H1 (cell line): ENCODE results near the gene CD248. TPM values are rescaled to one million over a fixed set of nuclear protein-coding genes. Genes with fewer than 3 reads are reported as not detected.

Experiments
- CTCF ChIA-PET: fragments of 300-600 bp; sonication (Branson Sonifier 250); formaldehyde crosslinking; loops from one replicate; lab custom pipeline; 2021; ENCODE audit not compliant: partially characterized antibody; lab: Charles Lee
- POLR2A ChIA-PET: fragments of 300-600 bp; sonication (Branson Sonifier 250); formaldehyde crosslinking; loops from one replicate; lab custom pipeline; 2021; ENCODE audit warnings: inconsistent platforms; ENCODE audit not compliant: partially characterized antibody; lab: Charles Lee
- DNase-seq, 2 experiments: peaks; one replicate each; pipeline versions ENCODE4 v3.0.0 to v3.0.0-alpha.2; 2010 to 2022; ENCODE audit warnings: low spot score in 2 of 2, low read depth in 1 of 2, mixed read lengths in 1 of 2
- FAIRE-seq: peaks from 2 replicates; lab custom pipeline; 2011; peaks lifted over from hg19 to GRCh38; lab: Jason Lieb, UNC
- H2AFZ ChIP-seq: 2 replicates; pipeline ENCODE4 v1.8.1; 2012; ENCODE audit warnings: low read length, inconsistent platforms
- H2AK5ac ChIP-seq: 2 replicates; pipeline ENCODE4 v1.6.1; 2013; ENCODE audit warnings: low read depth, low read length
- H2BK120ac ChIP-seq: replicated peaks from 2 replicates; pipeline ENCODE3; 2013; ENCODE audit warnings: low read depth, low read length, inconsistent platforms
- H2BK12ac ChIP-seq: 2 replicates; pipeline ENCODE4 v1.6.1; 2013; ENCODE audit warnings: low read depth, low read length
- H2BK15ac ChIP-seq: 2 replicates; pipeline ENCODE4 v1.6.1; 2013; ENCODE audit warnings: low read length
- H2BK20ac ChIP-seq: 2 replicates; pipeline ENCODE4 v1.6.1; 2013; ENCODE audit warnings: low read length
- H2BK5ac ChIP-seq: 2 replicates; pipeline ENCODE4 v1.6.1; 2013; ENCODE audit warnings: low read depth, low read length
- H3K14ac ChIP-seq: 2 replicates; pipeline ENCODE4 v1.6.1; 2013; ENCODE audit warnings: inconsistent platforms; ENCODE audit not compliant: insufficient read length
- H3K18ac ChIP-seq: 2 replicates; pipeline ENCODE4 v1.6.1; 2013; ENCODE audit warnings: low read length; ENCODE audit errors: extremely low read depth
- H3K23ac ChIP-seq: 2 replicates; pipeline ENCODE4 v1.6.1; 2013; ENCODE audit warnings: inconsistent platforms; ENCODE audit not compliant: insufficient read length
- H3K23me2 ChIP-seq: 2 replicates; pipeline ENCODE4 v1.6.1; 2013; ENCODE audit warnings: low read depth, low read length
- H3K27ac ChIP-seq: 2 replicates; pipeline ENCODE4 v1.6.1; 2011; ENCODE audit warnings: low read depth, low read length, inconsistent platforms
- H3K27me3 ChIP-seq, 4 experiments: replicated peaks in 1 of 4; 1 replicate in 1 of 4; 2 replicates in 3 of 4; pipeline versions ENCODE4 v1.6.1 to v1.8.1; 2011 to 2013; ENCODE audit warnings: low read length in 3 of 4, mild to moderate bottlenecking in 3 of 4, inconsistent platforms in 2 of 4, mixed read lengths in 2 of 4, moderate library complexity in 1 of 4; ENCODE audit not compliant: control insufficient read depth in 3 of 4, insufficient read depth in 3 of 4; ENCODE audit errors: extremely low read depth in 1 of 4
- H3K36me3 ChIP-seq, 4 experiments: 2 replicates each; pipeline versions ENCODE4 v1.6.1 to v1.8.1; 2011 to 2013; ENCODE audit warnings: mild to moderate bottlenecking in 4 of 4, low read length in 3 of 4, moderate library complexity in 2 of 4, control low read depth in 1 of 4, inconsistent platforms in 1 of 4; ENCODE audit not compliant: insufficient read depth in 4 of 4, control insufficient read depth in 2 of 4
- H3K4ac ChIP-seq: replicated peaks from 2 replicates; pipeline ENCODE3; 2013; ENCODE audit warnings: low read length, low read depth, mixed read lengths, inconsistent platforms; ENCODE audit not compliant: insufficient read length
- H3K4me1 ChIP-seq, 4 experiments: replicated peaks in 1 of 4; 1 replicate in 1 of 4; 2 replicates in 3 of 4; pipeline versions ENCODE4 v1.6.1 to v1.8.1; 2011 to 2013; ENCODE audit warnings: low read length in 3 of 4, inconsistent platforms in 2 of 4, mixed read lengths in 1 of 4; ENCODE audit not compliant: insufficient read depth in 4 of 4, control insufficient read depth in 3 of 4
- H3K4me2 ChIP-seq, 2 experiments: 2 replicates each; pipeline versions ENCODE4 v1.6.1 to v1.8.1; 2011 to 2013; ENCODE audit warnings: low read depth in 2 of 2, low read length in 2 of 2, control low read depth in 1 of 2, inconsistent platforms in 1 of 2, mild to moderate bottlenecking in 1 of 2; ENCODE audit not compliant: insufficient read depth in 1 of 2
- H3K4me3 ChIP-seq, 4 experiments: fragments of 200-600, 300-600 bp in 1 of 4; sonication (generic), shearing (Covaris generic), sonication (Bioruptor Twin) in 1 of 4; 2 replicates each; pipeline versions ENCODE4 v1.5.1 to v1.8.1; 2011 to 2016; ENCODE audit warnings: low read length in 4 of 4, low read depth in 3 of 4, control low read depth in 2 of 4, inconsistent platforms in 2 of 4, mild to moderate bottlenecking in 2 of 4, mixed read lengths in 1 of 4, moderate library complexity in 1 of 4; ENCODE audit not compliant: insufficient read depth in 2 of 4; ENCODE audit errors: extremely low read depth in 1 of 4
- H3K56ac ChIP-seq: replicated peaks from 2 replicates; pipeline ENCODE3; 2013; ENCODE audit warnings: low read depth, mild to moderate bottlenecking, mixed read lengths, low read length, inconsistent platforms; ENCODE audit not compliant: insufficient read length
- H3K79me1 ChIP-seq: 2 replicates; pipeline ENCODE4 v1.6.1; 2013; ENCODE audit warnings: low read depth, low read length, control low read depth
- H3K79me2 ChIP-seq, 2 experiments: 2 replicates each; pipeline versions ENCODE4 v1.6.1 to v1.8.1; 2012 to 2013; ENCODE audit warnings: low read length in 2 of 2, mild to moderate bottlenecking in 2 of 2, inconsistent platforms in 1 of 2; ENCODE audit not compliant: insufficient read depth in 2 of 2, control insufficient read depth in 1 of 2
- H3K9ac ChIP-seq, 4 experiments: replicated peaks in 1 of 4; 1 replicate in 1 of 4; 2 replicates in 3 of 4; pipeline versions ENCODE4 v1.6.1 to v1.8.1; 2011 to 2013; ENCODE audit warnings: low read depth in 3 of 4, low read length in 3 of 4, control low read depth in 2 of 4, mild to moderate bottlenecking in 2 of 4, moderate library complexity in 2 of 4, inconsistent platforms in 1 of 4; ENCODE audit errors: extremely low read depth in 1 of 4
- H3K9me3 ChIP-seq, 2 experiments: 2 replicates each; pipeline versions ENCODE4 v1.6.1 to v1.8.1; 2012 to 2013; ENCODE audit warnings: mild to moderate bottlenecking in 2 of 2, moderate library complexity in 2 of 2, control low read depth in 1 of 2, inconsistent platforms in 1 of 2, low read depth in 1 of 2, low read length in 1 of 2, mixed read lengths in 1 of 2; ENCODE audit not compliant: insufficient read depth in 2 of 2
- H4K20me1 ChIP-seq, 2 experiments: replicated peaks in 1 of 2; 2 replicates each; pipeline versions ENCODE3 to v1.8.1; 2011 to 2013; ENCODE audit warnings: inconsistent platforms in 2 of 2, low read length in 2 of 2, mild to moderate bottlenecking in 1 of 2; ENCODE audit not compliant: insufficient read depth in 2 of 2, control insufficient read depth in 1 of 2
- H4K5ac ChIP-seq: 2 replicates; pipeline ENCODE4 v1.6.1; 2013; ENCODE audit warnings: low read length, low read depth, mixed read lengths, inconsistent platforms; ENCODE audit not compliant: insufficient read length
- H4K8ac ChIP-seq: 2 replicates; pipeline ENCODE4 v1.8.0; 2013; ENCODE audit warnings: mild to moderate bottlenecking, moderate library complexity, low read length, inconsistent platforms; ENCODE audit not compliant: insufficient read depth; ENCODE audit errors: extremely low read depth
- H4K91ac ChIP-seq: replicated peaks from 2 replicates; pipeline ENCODE3; 2013; ENCODE audit warnings: low read length, mixed read lengths, inconsistent platforms; ENCODE audit not compliant: insufficient read length
- CHD2 ChIP-seq: IDR thresholded peaks from 2 replicates; pipeline ENCODE4 v1.6.1; 2012; ENCODE audit warnings: low read length, improper control_type of control experiment
- POLR2AphosphoS5 ChIP-seq: IDR thresholded peaks from 2 replicates; pipeline ENCODE4 v1.6.1; 2011; ENCODE audit warnings: low read depth, low read length
- RBBP5 ChIP-seq: IDR thresholded peaks from 2 replicates; pipeline ENCODE4 v1.7.1; 2012; ENCODE audit warnings: low read depth, mild to moderate bottlenecking, inconsistent platforms, low read length, moderate library complexity, borderline replicate concordance
- WGBS, 2 experiments: shearing (Covaris generic) in 1 of 2; methylation state at CpG; one replicate each; pipeline versions ENCODE4 v1.1.6 to v1.1.7; 2013 to 2015; ENCODE audit warnings: low lambda C conversion rate in 2 of 2, mixed read lengths in 2 of 2, inconsistent platforms in 1 of 2, low coverage in 1 of 2, missing lambda C conversion rate in 1 of 2; ENCODE audit not compliant: insufficient replicate concordance in 2 of 2, insufficient coverage in 1 of 2, insufficient read length in 1 of 2; ENCODE audit errors: extremely low coverage in 1 of 2, missing lambda C conversion rate in 1 of 2; 5-methylcytosine and 5-hydroxymethylcytosine counted together
- polyA plus RNA-seq, 7 experiments: library from polyadenylated mRNA; depleted of rRNA in 3 of 7; stranded (reverse) in 5 of 7; unstranded in 2 of 7; fragments of >200 nt in 5 of 7; fragments of 200-250 nt in 2 of 7; gene quantifications; 1 replicate in 5 of 7; 2 replicates in 1 of 7; 4 replicates in 1 of 7; pipeline versions ENCODE4 v1.2.1 to v1.2.3, GENCODE V29; 2011 to 2013; ENCODE audit warnings: missing spikeins in 2 of 7, mixed read lengths in 2 of 7
- total RNA-seq: library from RNA; stranded (reverse); fragmentation: NEBNext Ultra II Directional; extraction: Animal tissue kit (Norgen Biotek cat#: 25700); gene quantifications from 2 replicates; pipeline ENCODE4 v1.2.1, GENCODE V29; 2021

The CD248 gene
- total and polyA plus RNA-seq, 2 of the 8 experiments (the other 6 are each of a cell fraction or from before 2014, with no cell fraction given), result 2.7 to 3.9 TPM

- no peak overlapping the region for H3K23ac ChIP-seq
- no peak overlapping the region for H3K27ac ChIP-seq
- H2BK5ac ChIP-seq, result no peak overlapping the region
- H4K8ac ChIP-seq, result no peak overlapping the region
- ChIA-PET POLR2A (interaction anchor here (0.5 to 4.0 kb wide), 3 partner anchors 8 to 17 kb away, joined by 3 to 16 read pairs (median 3); no protein-coding TSS in a partner anchor), CTCF (interaction anchor here (1.0 to 1.6 kb wide), 5 partner anchors 16 to 46 kb away, joined by 3 to 6 read pairs (median 3); partner anchors contain the start of gene RAB1B)
- no peak overlapping the region for H3K56ac ChIP-seq
- no peak overlapping the region for H2BK15ac ChIP-seq
- H3K36me3 ChIP-seq, result no peaks in the 10 kb centered on the region
- TF ChIP-seq CHD2, result no peak
- no peak for TF ChIP-seq POLR2AphosphoS5
- TF ChIP-seq RBBP5, result no peak
- H2BK12ac ChIP-seq, result peak overlapping the region; percentile 39; the same call in 1 of the 2 replicates
- H2BK120ac ChIP-seq, result no peak overlapping the region
- H3K4me1 ChIP-seq, result peaks cover 2 to 24% (median 8%) of the 10 kb centered on the region in 4 experiments; a peak in 6 of 7 replicates
- H3K9me3 ChIP-seq, result no peaks in the 10 kb centered on the region
- H4K5ac ChIP-seq, result no peak overlapping the region
- no peak overlapping the region for H3K4me2 ChIP-seq
- no peak overlapping the region for H3K4ac ChIP-seq
- H2AK5ac ChIP-seq, result no peak overlapping the region
- no peak overlapping the region for H4K91ac ChIP-seq
- H3K79me2 ChIP-seq, result no peaks in the 10 kb centered on the region
- no peak overlapping the region for H3K14ac ChIP-seq
- DNase-seq (no peak), FAIRE-seq (no peak)
- peaks cover 2 to 30% (median 18%) of the 10 kb centered on the region in 4 experiments for H3K27me3 ChIP-seq
- H2BK20ac ChIP-seq, result no peak overlapping the region
- peaks cover 8% of the 10 kb centered on the region; the same call in 1 of the 2 replicates for H3K23me2 ChIP-seq
- H3K4me3 ChIP-seq, result no peak overlapping the region
- WGBS, 2 experiments, result 93% methylated on average over 75 of the region's 123 CpGs; no CpG with 5 or more reads in 1 of the 2 experiments
- H4K20me1 ChIP-seq, result peaks cover 2 to 5% of the 10 kb centered on the region in 2 experiments
- no peak overlapping the region for H3K9ac ChIP-seq
- 0 out of 2 replicates have a peak, but pooled peaks cover 2% of the 10 kb centered on the region for H3K79me1 ChIP-seq
- no peak overlapping the region for H2AFZ ChIP-seq
- no peak overlapping the region for H3K18ac ChIP-seq
These were observed 21.9 kb downstream of the CD248 start for GRCh38 chr11:66294626-66295620.
